ENCODE measurements around the gene GDPGP1. TPM values are rescaled to one million over a fixed set of nuclear protein-coding genes. Genes with fewer than 3 reads are reported as not detected.

GDPGP1 gene
- total and polyA plus RNA-seq, 4 donors = 2.5 to 8.6 (median 5.1) TPM

DNA sequence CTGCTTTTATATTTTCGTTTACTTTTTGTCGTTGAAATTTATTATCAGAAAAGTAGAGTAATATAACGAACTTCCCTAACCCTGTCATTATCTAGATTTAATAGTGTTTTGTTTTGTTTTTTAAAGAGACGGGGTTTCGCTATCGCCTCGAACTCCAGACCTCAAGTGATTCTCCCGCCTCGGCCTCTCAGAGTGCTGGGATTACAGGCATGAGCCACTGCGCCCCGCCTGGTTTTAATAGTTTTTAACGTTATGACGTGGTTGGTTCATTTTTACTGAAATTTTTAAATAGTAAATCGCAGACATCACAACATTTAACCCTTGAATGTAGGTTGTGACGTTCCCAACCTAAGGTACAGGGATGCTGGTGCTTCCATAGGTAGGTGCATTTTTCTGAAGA lies 32.5 kb downstream of the GDPGP1 start:
- Histone ChIP-seq H3K9ac (ENCODE audit: low read depth in 1 of 2, low read length in 2 of 2) (peak overlapping the region; percentile 76 to 91), H3K36me3 (ENCODE audit: control insufficient read depth in 4 of 4, insufficient read depth in 3 of 4, low read depth in 1 of 4, low read length in 3 of 4) (peaks cover 3 to 15% (median 7%) of the 10 kb centered on the region in 4 donors), H3K4me1 (ENCODE audit: control insufficient read depth in 4 of 4, insufficient read depth in 4 of 4, low read length in 3 of 4) (peaks cover 5 to 26% (median 22%) of the 10 kb centered on the region in 4 donors), H3K27me3 (ENCODE audit: control insufficient read depth in 4 of 4, insufficient read depth in 4 of 4, low read length in 3 of 4) (no peaks in the 10 kb centered on the region), H3K27ac (ENCODE audit: low read depth in 1 of 2, low read length in 2 of 2) (peak overlapping the region; percentile 96), H3K9me3 (ENCODE audit: control insufficient read depth in 4 of 4, low read length in 3 of 4) (no peaks in the 10 kb centered on the region), H3K4me3 (ENCODE audit: low read depth in 1 of 3, low read length in 3 of 3) (peak overlapping the region; percentile 71 to 95 (median 79))
- no peak for DNase-seq (ENCODE audit: low spot score)
- 37% methylated on average over 15 of the region's 15 CpGs for WGBS
- TF ChIP-seq, protein P1, sequence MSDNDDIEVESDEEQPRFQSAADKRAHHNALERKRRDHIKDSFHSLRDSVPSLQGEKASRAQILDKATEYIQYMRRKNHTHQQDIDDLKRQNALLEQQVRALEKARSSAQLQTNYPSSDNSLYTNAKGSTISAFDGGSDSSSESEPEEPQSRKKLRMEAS (IDR thresholded peaks at IDR 0.05) = no peak
- TF ChIP-seq NR2F2 (IDR thresholded peaks at IDR 0.05) (no peak), EGR1 (IDR thresholded peaks at IDR 0.05; ENCODE audit: low read depth in 2 of 2) (no peak), FOXA2 (IDR thresholded peaks at IDR 0.05) (no peak), GABPA (IDR thresholded peaks at IDR 0.05 in 1 of 2, conservative IDR thresholded peaks at IDR 0.05 in 1 of 2) (no peak), JUND (IDR thresholded peaks at IDR 0.05) (no peak), YY1 (IDR thresholded peaks at IDR 0.05) (no peak), FOXA1 (IDR thresholded peaks at IDR 0.05) (no peak), RXRA (IDR thresholded peaks at IDR 0.05) (no peak), TAF1 (conservative IDR thresholded peaks at IDR 0.05) (no peak), HNF4A (conservative IDR thresholded peaks at IDR 0.05) (no peak)
- TF ChIP-seq, protein P2, sequence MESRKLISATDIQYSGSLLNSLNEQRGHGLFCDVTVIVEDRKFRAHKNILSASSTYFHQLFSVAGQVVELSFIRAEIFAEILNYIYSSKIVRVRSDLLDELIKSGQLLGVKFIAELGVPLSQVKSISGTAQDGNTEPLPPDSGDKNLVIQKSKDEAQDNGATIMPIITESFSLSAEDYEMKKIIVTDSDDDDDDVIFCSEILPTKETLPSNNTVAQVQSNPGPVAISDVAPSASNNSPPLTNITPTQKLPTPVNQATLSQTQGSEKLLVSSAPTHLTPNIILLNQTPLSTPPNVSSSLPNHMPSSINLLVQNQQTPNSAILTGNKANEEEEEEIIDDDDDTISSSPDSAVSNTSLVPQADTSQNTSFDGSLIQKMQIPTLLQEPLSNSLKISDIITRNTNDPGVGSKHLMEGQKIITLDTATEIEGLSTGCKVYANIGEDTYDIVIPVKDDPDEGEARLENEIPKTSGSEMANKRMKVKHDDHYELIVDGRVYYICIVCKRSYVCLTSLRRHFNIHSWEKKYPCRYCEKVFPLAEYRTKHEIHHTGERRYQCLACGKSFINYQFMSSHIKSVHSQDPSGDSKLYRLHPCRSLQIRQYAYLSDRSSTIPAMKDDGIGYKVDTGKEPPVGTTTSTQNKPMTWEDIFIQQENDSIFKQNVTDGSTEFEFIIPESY (IDR thresholded peaks at IDR 0.05) = no peak
- TF ChIP-seq, protein P3, sequence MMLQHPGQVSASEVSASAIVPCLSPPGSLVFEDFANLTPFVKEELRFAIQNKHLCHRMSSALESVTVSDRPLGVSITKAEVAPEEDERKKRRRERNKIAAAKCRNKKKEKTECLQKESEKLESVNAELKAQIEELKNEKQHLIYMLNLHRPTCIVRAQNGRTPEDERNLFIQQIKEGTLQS (IDR thresholded peaks at IDR 0.05) = no peak
- TF ChIP-seq, protein P4, sequence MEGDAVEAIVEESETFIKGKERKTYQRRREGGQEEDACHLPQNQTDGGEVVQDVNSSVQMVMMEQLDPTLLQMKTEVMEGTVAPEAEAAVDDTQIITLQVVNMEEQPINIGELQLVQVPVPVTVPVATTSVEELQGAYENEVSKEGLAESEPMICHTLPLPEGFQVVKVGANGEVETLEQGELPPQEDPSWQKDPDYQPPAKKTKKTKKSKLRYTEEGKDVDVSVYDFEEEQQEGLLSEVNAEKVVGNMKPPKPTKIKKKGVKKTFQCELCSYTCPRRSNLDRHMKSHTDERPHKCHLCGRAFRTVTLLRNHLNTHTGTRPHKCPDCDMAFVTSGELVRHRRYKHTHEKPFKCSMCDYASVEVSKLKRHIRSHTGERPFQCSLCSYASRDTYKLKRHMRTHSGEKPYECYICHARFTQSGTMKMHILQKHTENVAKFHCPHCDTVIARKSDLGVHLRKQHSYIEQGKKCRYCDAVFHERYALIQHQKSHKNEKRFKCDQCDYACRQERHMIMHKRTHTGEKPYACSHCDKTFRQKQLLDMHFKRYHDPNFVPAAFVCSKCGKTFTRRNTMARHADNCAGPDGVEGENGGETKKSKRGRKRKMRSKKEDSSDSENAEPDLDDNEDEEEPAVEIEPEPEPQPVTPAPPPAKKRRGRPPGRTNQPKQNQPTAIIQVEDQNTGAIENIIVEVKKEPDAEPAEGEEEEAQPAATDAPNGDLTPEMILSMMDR (IDR thresholded peaks at IDR 0.05; ENCODE audit: low read depth, low read length, missing input control) = no peak
- TF ChIP-seq, protein P5, sequence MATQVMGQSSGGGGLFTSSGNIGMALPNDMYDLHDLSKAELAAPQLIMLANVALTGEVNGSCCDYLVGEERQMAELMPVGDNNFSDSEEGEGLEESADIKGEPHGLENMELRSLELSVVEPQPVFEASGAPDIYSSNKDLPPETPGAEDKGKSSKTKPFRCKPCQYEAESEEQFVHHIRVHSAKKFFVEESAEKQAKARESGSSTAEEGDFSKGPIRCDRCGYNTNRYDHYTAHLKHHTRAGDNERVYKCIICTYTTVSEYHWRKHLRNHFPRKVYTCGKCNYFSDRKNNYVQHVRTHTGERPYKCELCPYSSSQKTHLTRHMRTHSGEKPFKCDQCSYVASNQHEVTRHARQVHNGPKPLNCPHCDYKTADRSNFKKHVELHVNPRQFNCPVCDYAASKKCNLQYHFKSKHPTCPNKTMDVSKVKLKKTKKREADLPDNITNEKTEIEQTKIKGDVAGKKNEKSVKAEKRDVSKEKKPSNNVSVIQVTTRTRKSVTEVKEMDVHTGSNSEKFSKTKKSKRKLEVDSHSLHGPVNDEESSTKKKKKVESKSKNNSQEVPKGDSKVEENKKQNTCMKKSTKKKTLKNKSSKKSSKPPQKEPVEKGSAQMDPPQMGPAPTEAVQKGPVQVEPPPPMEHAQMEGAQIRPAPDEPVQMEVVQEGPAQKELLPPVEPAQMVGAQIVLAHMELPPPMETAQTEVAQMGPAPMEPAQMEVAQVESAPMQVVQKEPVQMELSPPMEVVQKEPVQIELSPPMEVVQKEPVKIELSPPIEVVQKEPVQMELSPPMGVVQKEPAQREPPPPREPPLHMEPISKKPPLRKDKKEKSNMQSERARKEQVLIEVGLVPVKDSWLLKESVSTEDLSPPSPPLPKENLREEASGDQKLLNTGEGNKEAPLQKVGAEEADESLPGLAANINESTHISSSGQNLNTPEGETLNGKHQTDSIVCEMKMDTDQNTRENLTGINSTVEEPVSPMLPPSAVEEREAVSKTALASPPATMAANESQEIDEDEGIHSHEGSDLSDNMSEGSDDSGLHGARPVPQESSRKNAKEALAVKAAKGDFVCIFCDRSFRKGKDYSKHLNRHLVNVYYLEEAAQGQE (IDR thresholded peaks at IDR 0.05) = no peak

DNA sequence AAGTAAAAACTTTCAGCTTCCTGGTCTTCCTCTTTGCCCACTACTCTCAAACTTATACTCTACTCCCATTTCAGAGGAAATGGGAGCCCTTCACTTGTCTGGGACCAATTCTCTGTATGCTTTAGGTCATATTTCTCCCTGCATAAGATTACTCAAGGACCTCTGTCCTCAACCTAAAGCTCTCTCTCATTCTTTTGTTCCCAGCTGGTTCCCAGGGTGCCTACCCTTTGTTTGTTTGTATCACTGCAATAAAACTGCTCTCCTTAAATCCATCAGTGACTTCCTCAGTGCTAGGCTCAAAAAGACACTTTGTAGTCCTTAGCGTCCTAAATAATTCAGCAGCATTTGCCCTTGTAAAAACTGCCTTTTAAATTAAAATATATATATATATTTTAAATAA lies 34.4 kb downstream of the GDPGP1 start:
- H3K9ac ChIP-seq (ENCODE audit: low read depth in 1 of 2, low read length in 2 of 2) = no peak overlapping the region
- H3K9me3 ChIP-seq (ENCODE audit: control insufficient read depth in 4 of 4, low read length in 3 of 4) = no peaks in the 10 kb centered on the region
- TF ChIP-seq SP1 (IDR thresholded peaks at IDR 0.05) (no peak), RXRA (IDR thresholded peaks at IDR 0.05) (no peak), GABPA (IDR thresholded peaks at IDR 0.05 in 1 of 2, conservative IDR thresholded peaks at IDR 0.05 in 1 of 2) (no peak), JUND (IDR thresholded peaks at IDR 0.05) (no peak), EGR1 (IDR thresholded peaks at IDR 0.05; ENCODE audit: low read depth in 2 of 2) (no peak), RAD21 (IDR thresholded peaks at IDR 0.05) (no peak)
- TF ChIP-seq, protein P5 (IDR thresholded peaks at IDR 0.05) = no peak
- TF ChIP-seq, protein P4 (IDR thresholded peaks at IDR 0.05; ENCODE audit: low read depth, low read length, missing input control) = no peak
- no peak overlapping the region for H3K27ac ChIP-seq (ENCODE audit: low read depth in 1 of 2, low read length in 2 of 2)
- H3K27me3 ChIP-seq (ENCODE audit: control insufficient read depth in 4 of 4, insufficient read depth in 4 of 4, low read length in 3 of 4) = no peaks in the 10 kb centered on the region
- peaks cover 5 to 26% (median 22%) of the 10 kb centered on the region in 4 donors for H3K4me1 ChIP-seq (ENCODE audit: control insufficient read depth in 4 of 4, insufficient read depth in 4 of 4, low read length in 3 of 4)
- DNase-seq (ENCODE audit: low spot score) = no peak
- WGBS = 86% methylated on average over 1 of the region's 1 CpG
- no peak overlapping the region for H3K4me3 ChIP-seq (ENCODE audit: low read depth in 1 of 3, low read length in 3 of 3)
- H3K36me3 ChIP-seq (ENCODE audit: control insufficient read depth in 4 of 4, insufficient read depth in 3 of 4, low read depth in 1 of 4, low read length in 3 of 4) = peaks cover 5 to 27% (median 11%) of the 10 kb centered on the region in 4 donors
